GM10248 (cell line): ENCODE measurements around the gene ZNF813.
"Not testable (repeated sequence)": the region's sequence is repeated elsewhere in the genome, so short reads cannot be mapped to it uniquely, and the experiment has no call there.

ENCODE experiments used
- CTCF ChIA-PET: fragments of 300-600 bp; sonication (Branson Sonifier 250); formaldehyde crosslinking; extraction: SDS; loops from one replicate; lab custom pipeline; 2021; ENCODE audit warnings: antibody characterized with exemption; lab: Yijun Ruan, JAX
- POLR2A ChIA-PET: fragments of 350-650 bp; sonication (Branson Sonifier 250); formaldehyde crosslinking; extraction: SDS; loops from one replicate; lab custom pipeline; 2020; ENCODE audit warnings: antibody characterized with exemption; lab: Yijun Ruan, JAX
- DNase-seq: peaks from one replicate; pipeline ENCODE4 v3.0.0; 2012; ENCODE audit errors: extremely low spot score
- CTCF ChIP-seq: IDR thresholded peaks from 2 replicates; pipeline ENCODE4 v1.5.1; 2012; ENCODE audit warnings: mild to moderate bottlenecking, low read depth; ENCODE audit errors: extremely low read depth, missing control alignments, control extremely low read depth

Gene ZNF813

DNA sequence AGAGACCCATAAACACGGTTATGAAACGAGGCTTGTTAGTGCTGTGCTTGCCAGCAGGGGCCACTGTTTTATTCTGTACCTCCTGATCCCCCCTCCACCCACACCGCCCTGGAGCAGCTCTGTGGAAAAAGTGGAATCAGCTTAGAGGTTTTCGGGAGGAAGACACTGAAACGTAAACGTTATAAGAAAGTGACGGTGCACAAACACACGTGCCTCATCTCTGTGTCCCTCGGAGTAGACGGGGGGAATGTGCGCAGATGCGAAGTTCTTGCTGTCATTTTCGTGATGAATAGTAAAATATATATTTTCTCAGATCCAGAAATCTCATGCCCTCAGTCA is 36.8 kb downstream of the ZNF813 start:
- POLR2A ChIA-PET, CTCF ChIA-PET, DNase-seq: not testable (repeated sequence)

- no peak for DNase-seq
- POLR2A ChIA-PET, result no interaction called here
- CTCF ChIA-PET, result no interaction called here
- TF ChIP-seq CTCF, result no peak
These were observed 37.4 kb downstream of the ZNF813 start for GRCh38 chr19:53504885-53505284.

DNA sequence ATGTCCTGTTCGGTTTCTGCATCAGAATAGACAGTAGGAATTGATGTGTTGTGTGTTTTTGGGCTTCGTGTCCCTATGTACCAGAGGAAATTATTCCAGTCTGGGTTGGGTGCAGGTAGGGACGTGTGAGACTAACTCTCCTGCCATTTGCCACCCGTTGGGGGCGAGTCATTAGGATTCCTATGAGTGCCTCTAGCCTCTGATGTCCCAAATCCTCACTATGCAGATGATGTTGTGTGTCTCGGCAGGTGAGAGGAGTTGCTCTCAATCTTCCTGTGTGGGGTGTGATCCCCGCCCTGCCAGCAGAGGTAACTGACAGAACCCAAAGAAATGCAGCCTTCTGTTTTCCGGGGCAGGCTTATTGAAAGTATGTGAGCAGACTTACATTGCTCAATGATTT is 39.2 kb downstream of the ZNF813 start:
- POLR2A ChIA-PET, result no interaction called here
- CTCF ChIA-PET, result no interaction called here
- DNase-seq, result no peak

GRCh38 chr19:53507523-53508442 is 40.2 kb downstream of the ZNF813 start:
- POLR2A ChIA-PET, result no interaction called here
- no peak for TF ChIP-seq CTCF
- DNase-seq, result no peak
- CTCF ChIA-PET, result interaction anchor here (1.3 kb wide), 1 partner anchor 13 kb away, joined by 4 read pairs; no protein-coding TSS in a partner anchor

More for the DNA sequence above, 39.2 kb downstream of the ZNF813 start:
- TF ChIP-seq CTCF, result no peak

DNA sequence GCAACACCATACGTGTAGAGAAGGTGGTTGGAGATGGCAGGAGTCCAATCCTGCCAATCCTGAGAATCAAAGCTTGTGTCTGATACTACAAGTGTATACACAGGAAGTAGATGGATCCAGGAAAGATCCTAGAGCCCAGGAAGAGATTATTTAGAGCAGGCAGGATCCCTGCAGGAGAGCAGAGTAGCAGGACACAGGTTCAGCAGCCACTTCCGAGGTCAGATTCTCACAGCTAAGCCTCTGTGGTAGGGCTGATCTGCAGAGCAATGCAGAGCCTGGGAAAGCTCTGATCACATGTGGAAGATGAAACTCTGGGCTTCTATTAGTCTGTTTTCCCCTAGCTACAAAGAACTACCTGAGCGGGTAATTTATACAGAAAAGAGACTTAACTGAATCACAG is 41.9 kb downstream of the ZNF813 start:
- DNase-seq, result no peak
- ChIA-PET CTCF (no interaction called here), POLR2A (no interaction called here)
- no peak for TF ChIP-seq CTCF

DNA sequence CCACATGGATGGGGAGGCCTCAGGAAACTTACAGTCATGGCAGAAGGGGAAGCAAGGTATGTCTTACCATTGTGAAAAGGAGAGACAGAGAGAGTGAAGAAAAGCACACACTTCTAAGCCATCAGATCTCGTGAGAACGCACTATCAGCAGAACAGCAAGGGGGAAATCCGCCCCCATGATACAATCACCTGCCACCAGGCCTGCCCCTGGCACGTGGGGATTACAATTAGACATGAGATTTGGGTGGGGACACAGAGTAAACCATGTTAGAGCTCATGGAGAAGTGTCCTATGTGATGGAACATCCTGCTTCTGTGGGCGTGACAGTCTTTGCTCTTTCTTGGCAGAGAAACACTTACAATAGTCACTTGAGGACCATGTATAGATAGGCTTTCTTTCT is 42.3 kb downstream of the ZNF813 start:
- no peak for TF ChIP-seq CTCF
- POLR2A ChIA-PET, result no interaction called here
- no peak for DNase-seq
- CTCF ChIA-PET, result interaction anchor here (1.1 kb wide), 1 partner anchor 85 kb away, joined by 3 read pairs; no protein-coding TSS in a partner anchor

DNA sequence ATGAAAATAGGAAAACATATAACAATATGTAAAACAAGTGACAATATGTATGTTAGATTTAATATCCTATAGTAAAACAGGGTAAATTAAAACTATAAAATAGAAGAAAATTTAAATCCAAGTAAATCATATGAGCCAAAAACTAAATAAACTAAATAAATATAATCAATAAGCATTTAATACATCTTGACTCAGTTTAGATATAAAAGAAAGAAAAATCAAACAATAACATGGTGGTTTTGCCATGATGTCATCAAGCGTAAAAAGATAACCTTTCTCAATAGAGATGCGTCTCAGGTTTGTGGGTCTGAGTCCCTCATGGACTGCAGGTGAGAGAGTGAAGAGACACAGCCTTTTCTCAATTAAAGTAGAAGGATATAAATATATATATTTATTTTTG is 43.8 kb downstream of the ZNF813 start:
- CTCF ChIA-PET, result no interaction called here
- POLR2A ChIA-PET, result no interaction called here
- no peak for DNase-seq
- TF ChIP-seq CTCF, result no peak
